HG03025 (cell line): Measurements from ENCODE around the gene PIMREG.
"Not testable (repeated sequence)": the region's sequence is repeated elsewhere in the genome, so short reads cannot be mapped to it uniquely, and the experiment has no call there.

ENCODE experiments used
- ATAC-seq: cut with Tn5 transposase; IDR thresholded peaks from one replicate; pipeline ENCODE4 v1.9.1; 2021; ENCODE audit warnings: mild to moderate bottlenecking, moderate library complexity; ENCODE audit not compliant: unreplicated experiment, low FRiP score

Gene PIMREG

DNA sequence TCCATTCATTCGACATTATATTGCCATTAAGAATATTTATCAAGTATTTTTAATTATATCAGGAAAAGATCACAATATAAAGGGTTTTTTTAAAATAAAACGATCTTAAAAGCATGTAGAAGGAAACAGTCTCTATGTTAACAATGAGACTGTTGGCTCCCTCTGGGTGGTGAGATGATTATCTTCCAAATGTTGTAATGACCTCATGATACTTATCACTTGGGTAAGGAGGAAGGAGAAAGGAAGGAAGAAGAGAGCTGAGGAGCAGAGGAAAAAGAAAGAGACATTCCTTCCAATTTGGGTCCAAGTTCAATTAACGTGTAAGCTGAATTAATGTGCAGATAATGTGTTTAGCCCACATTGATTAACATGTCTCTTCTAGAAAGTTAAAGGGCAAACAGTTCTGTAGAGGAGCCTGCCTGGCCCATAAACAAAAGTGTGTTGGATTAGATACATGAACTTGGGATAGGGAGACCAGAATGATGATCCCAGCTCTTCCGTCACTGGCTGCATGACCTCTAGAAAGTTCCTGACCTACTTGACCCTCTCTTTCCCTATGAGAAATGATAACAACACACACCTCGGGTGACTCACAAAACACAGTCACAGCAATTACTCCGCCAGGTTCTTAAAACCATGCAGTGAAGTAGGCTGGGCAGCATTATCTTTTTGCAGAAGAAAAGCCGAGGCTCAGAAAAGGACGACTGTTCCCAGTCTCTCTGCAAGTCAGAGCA is 32.0 kb downstream of the PIMREG start:
- ATAC-seq, result no peak

DNA sequence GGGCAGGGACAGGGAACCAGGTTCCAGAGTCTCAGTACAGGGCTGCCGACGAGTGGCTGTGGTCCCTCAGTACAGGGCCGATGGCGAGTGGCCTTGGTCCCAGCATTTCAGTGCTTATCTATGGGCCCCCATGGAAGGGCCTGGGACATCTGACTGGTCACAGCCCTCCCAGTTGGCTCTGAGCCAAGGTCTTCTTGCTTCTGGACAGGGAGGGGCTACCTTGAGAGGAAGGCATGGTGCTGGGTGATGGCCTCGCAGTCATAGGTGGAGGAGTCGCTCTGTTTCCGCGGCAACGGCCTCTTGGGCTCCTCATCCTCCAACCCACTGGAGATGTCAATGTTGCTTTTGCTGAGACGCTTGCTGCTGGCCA is 32.5 kb downstream of the PIMREG start:
- no peak for ATAC-seq

DNA sequence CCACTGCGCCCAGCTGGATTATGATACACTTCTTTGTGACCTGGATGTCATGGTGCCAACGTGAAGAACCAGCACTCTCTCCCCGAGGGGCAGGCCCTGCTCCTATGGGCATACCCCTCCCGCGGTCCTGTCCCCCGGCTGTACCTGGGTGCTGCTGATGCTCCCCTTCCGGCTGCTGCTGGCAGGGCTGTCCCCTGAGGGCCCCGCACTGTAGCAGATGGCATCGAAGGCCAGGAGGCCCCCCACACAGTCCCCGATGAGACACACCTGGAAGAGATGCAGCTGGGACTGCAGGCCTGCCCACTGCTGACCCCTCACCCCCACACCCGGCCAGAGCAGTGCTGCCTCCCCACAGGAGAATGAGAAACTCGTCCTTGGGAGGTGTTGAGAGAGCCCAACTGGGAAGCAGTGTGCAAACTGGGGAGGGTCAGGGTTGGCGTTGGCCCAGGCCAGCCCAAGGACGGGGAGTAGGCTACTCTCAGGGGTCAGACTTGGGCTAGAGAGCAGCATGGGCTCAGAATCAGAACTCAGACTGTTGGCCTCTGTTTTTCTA is 33.7 kb downstream of the PIMREG start:
- ATAC-seq, result no peak

DNA sequence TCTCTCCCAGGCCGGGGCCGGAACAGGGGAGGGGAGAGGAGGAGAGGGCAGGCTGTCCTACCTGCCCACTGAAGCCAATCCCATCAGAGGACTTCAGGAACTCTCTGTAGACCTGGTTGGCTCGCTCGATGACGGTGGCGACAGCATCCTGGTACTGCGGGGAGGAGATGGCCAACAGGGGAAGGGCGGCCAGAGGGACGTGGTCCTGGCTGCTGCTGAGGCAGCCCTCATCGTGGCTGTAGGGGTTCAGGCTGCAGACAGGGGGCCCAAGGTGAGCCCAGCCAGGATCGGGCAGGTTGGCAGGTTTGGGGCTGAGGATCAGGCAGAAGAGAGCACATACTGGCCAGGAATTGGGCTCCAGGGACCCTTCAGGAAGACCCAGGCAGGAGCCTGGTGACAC is 34.2 kb downstream of the PIMREG start:
- no peak for ATAC-seq

DNA sequence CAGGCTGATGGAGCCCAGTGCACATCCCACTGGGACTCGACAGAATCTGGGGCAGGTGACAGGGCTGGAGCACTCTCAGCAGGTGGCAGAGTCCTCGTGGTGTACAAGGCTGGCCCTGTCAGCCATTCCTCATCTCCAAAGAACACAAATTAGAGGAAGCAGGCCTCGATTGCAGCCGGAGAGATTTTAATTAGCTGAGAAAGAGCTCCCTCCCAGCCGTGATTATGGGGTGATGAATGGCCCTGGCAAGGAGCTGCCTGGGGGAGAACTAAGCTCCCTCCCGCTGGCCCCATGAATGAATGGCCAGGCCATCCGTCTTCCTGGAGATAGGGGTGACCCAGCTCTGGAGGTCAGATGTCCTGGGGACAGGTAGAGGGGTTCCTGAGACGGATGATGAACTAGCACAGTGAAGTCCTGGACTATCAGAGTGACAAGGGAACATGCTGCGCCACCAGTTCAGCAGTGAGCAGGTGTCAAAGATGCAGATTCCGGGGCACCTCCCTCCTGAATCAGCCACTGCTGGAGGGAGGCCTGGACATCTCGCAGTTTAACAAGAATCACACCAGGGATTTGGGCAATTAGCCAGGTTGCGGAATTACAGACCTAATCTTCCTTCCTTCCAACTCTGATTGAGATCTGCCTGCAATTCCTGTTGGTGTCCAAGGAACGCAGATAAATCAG is 35.5 kb downstream of the PIMREG start:
- no peak for ATAC-seq

DNA sequence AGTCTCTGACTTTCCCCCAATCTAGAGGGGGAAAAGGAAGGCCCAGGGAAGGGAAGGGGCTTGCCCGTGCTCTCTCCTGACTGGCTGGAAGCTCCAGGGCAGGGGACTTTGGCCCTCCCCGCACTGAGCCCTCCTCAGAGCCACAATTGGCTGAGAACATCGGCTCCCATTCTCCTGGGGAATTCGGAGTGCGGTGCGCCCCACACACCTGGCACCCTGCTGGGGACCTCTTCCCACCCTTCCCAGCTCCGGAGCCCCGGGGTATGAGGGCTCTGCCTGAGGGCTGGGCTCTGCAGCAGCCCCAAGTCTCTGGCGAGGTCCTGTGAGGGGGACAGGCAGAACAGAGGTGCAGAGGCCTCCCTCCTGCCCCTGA is 36.0 kb downstream of the PIMREG start:
- ATAC-seq, result no peak

DNA sequence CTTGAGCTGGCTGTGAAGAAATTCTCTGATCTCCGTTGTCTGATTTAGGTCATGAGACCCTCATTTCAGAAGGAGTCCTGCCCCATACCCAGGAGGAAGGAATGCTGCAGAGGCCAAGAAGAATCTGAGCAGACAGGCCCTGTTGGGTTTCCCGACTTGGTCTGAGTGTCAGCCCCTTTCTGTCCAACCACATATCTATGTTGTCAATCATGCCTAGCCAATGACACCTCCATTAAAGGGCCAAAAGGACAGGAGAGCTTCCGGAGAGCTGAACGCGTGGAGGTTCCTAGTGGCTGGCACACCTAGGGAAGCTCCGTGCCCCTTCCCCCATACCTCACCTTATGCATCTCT is 37.8 kb downstream of the PIMREG start:
- no peak for ATAC-seq

DNA sequence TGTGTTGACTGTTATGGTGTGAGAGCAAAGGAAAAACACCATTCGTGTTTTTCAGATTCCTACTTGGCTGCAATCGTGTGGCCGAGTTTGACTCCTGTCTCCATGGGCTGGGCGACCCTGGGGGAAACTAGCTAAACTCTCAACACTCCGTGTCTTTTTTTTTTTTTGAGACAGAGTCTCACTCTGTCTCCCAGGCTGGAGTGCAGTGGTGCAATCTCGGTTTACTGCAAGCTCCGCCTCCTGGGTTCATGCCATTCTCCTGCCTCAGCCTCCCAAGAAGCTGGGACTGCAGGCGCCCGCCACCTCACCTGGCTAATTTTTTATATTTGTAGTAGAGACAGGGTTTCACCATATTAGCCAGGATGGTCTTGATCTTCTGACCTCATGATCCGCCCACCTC is 38.5 kb downstream of the PIMREG start:
- not testable (repeated sequence) for ATAC-seq

DNA sequence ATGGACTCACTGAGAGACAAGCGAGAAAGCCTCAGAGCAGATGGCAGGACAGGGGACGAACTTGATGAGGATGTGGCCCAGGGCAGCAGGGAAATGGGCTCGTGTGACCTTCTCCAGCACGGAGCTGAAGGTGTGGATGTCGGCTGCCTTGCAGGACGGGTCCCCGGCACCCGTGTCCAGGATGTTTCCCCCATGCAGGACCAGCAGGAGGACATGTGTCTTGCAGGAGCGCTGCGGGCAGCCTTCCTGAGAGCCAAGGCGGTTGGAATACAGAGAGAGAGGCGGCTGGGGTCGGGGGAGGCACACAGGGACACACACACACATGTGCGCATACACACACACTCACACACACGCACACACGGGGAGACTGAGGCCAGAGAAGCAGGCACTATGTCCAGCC is 39.3 kb downstream of the PIMREG start:
- no peak for ATAC-seq

DNA sequence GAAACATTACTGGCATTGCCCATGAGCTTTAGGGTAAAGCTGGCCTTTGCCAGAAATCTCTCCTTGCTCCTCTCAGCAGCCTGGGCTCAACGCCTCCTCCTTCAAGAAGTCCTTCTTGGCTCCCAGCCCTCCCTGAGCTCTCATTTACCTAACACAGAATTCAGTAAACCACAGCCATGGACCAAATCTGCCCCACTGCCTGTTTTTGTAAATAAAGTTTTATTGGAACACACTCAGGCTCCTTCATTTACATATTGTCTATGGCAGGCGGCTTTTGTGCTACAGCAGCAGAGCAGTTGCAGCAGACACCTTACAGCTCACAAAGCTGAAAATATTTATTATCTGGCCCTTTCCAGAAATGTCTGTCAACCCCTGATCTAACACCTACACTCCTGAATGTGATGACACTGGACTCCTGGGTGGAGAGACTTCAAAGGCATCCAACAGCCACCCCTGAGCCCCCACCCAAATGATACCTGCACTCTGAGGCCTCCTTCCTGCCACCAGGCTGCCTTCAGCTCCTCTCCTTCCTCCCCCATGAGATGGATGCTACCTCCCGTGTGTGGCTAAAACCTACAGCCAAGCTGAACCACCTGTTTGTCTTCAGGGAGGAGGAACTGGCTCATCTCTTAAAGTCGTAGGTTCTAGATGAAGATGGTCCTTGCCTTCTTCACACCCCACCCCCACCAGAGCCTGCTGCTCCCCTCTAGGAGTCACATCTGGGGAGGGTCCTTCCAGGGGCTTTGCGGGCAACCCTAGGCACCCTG is 41.6 kb downstream of the PIMREG start:
- ATAC-seq, result no peak

DNA sequence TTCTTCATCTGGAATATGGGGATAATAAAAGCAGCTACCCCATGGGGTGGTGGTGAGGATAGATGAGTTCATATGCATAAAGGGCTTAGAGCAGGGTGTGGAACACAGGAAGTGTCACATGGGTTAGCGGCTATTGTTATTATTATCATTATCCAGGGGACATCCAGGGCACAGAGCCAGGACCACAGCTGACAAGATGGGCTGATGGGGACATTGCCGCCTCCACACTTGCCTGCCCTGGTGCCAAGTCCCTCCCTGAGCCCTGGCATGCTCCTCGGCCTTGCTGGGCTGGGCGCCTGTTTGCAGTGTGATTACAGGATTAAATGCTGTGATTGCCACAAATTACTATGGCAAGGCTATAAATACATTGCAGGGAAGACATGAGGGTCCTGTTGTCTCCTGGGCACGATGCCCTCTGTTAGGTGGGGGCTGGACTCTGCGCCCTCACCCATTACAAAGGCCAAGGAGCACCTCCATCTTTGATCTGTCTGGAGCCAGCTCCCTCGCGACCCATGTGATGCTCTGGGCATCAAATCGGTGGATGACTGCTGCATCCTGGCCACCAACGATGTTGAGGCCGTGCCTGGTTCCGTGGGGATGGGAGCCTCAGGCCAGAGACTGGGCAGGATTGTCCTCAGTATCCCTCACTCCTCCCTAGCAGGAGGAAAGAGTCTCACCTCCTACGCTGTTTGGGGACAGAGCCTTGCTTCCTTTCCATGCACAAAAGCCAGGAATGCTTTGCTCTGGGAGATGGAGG is 43.2 kb downstream of the PIMREG start:
- no peak for ATAC-seq

DNA sequence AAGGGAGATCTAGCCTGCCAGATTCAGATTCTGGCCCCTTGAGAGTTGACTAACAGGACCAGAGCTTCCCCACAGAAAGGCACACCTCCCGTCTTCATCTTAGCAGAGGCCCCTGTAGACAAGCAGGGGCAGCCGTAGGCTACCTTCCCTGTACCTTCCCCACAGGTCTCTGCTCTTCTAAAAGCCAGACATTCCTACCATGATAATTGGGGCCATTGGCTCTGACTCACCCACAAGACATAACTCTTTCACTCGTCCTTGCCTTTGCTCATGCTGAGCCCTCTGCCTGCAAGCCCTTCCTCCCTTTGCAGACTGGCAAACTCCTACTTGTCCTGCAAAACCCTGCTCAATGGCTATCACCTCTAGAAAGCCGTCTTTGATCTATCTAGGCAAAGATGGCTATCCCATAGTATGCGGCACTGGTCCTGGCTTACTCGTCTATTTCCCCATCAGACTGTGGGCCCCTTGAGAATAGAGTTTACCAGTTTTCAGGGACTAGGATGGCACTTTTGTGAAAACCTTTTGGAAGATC is 43.8 kb downstream of the PIMREG start:
- no peak for ATAC-seq

DNA sequence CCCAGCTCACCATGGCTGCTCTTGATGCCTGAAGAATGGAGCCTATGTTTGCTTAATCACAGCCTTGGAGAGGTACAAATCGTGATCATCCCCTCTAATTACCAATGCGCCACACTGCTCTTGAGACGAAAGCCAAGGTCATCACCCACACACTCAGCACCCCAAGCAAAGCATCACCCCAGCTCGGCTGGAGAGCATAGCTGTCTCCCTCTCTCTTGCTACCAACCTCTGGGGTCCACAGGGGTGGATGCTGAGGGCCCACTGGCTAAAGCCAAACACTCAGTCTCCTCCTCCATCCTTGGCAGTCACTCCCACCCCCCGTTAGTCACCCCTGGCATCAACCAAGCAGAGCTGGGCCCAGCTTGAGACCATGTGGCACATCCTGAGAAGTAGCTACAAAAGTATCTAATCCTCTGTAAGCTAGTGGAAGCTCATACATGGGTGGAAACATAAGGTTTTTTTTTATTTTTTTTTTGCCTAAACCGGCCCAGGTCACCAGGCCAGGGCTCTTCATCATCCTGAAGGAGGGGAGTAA is 44.8 kb downstream of the PIMREG start:
- ATAC-seq, result no peak

DNA sequence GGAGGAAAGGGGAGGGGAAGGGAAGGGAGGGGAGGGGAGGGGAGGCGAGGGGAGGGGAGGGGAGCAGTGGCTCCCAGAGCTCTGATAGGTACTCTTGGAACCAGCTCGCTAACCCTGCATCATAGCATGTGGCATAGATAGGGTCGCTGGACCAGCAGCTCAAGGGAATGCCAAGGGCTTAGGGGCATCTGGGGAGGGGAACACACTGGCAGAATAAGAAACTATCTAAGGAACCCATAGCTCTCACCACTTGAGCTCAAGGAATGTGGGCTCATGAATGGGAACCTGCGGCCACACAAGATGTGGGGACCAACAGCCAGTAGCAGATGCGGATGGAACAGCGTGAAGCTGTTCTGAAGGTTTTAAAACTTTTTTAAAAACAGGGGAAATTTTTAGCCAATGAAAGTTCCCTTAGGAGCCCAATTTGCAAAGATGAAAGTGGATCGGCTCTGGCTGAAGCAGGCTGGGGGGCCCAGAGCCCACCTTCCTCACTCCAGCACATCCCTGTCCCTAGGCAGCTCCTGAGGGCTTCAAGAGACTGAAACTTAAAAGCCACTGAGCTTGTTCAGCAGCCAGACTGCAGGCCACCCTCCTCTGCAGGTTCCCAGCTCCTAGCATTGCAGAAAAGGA is 46.9 kb downstream of the PIMREG start:
- ATAC-seq, result no peak

DNA sequence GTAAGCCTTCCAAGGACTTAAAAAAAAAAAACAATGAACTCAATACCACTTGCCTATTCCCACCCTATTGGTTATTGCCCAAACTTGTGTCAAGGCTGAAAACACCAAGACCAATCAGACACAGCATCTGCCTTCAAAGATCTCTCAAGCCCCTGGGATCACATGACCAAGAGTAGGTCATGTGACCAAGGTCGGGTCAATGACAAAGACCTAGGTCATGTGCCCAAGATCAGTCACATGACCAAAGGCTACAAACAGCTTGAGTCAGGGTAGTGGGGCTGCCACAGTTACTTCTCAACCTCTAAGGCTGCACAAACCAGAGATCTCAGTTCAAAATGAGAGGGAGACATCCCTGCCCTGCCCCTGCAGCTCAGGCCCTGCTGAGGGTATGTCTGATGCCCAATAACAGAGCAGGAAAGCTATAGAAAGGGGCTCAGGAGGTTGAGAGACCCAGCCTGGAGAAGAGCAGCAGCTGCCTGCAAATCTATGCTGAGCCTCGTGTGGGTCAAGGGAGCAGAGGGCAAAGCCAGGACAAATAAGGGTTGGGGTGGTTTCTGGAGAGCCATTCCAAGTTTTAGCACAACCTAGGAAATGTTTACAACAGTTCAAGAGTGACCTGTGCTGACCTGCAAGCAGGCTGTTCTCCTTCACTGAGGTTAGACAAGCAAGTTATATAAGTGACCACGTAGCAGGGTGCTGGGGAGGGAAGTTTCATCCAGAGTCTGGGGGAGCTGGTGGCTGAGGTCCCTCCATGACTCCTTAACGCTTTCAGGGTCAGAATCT is 48.8 kb downstream of the PIMREG start:
- ATAC-seq, result no peak

DNA sequence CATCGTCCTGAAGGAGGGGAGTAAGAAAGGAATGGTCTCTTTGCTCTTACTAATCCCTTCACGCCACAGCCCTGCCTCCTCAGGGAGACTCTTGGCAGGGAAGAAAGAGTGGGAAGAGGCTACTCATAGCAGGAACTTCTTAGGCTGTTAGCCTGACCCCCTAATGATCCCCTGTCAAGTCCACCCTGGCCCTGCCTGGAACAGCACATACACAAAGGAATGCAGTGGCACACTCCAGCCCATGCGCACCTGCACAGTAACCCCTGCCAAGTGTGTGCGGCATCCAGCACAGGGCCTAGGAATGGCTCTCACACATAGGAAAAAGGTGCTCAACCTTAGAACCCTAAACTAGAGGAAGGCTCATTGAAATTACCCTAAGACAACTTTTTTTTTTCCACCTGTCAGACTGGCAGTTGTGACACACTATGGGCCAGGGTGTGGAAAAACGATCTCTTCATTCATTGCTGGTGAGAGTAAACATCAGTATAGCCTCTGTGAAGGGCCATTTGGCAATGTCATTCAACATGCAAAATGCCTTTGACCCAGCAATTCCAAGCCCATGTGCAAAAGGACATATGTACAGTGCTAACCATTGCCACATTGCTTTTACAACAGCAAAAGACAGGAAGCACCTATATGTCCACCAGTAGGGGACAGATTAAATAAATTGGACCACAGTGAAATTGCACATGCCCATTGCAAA is 50.1 kb downstream of the PIMREG start:
- ATAC-seq, result no peak

DNA sequence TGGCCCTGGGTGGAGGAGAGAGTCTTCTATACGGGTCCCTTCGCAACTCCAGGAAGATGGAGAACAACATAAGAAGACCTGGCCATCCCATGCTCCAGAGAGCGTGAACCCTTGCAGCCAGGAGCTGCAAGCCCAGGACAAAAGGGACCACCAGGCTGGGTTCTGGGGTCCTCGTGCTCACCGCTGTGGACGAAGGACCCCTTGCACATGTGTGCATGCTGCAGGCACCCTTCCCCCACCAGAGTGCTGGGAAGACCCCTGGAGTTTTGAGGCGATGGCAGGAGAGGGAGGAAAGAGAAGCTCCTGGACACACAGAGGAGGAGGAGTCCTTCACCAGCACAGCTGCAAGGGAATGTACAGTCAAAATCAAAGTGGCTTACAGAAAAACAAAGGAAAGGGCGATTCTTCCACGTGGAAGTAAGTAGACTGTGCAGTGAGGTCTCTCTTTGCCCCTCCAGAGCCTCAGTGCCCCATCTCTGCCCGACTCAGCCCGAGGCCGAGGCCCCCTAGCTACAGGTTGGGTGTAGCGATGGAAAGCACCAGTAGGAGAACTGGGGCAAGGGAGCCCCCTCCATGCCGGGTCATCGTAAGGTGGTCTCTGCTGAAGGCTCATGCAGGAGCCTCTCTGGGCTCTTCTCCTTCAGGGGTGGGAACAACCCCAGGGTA is 51.3 kb downstream of the PIMREG start:
- ATAC-seq, result no peak

DNA sequence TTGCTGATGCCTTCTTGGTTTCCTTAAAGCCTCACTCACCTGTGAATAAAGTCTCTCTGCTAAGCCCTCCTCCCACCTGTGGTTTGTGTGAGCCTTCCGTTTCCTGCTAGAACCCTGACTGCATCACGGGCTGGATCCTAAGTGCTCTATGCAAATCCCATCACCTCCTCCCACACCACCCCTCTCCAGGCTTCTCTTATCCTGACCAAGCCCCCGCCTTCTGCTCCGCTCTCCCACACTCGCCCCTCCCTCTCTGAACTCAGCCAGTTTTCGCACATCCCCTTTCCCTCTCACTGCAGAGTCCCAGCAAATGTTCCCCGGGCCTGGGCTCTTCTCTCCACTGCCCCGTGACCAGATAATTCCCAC is 51.8 kb downstream of the PIMREG start:
- ATAC-seq, result no peak
